Testis (tissue), 2 donors: ENCODE measurements around the gene GEMIN2.

Source experiments
- POLR2A ChIP-seq: fragments of 450-650 bp; IDR thresholded peaks from one replicate; pipeline ENCODE4 v1.6.1; 2017; ENCODE audit warnings: antibody characterized with exemption, mild to moderate bottlenecking, moderate library complexity
- TF ChIP-seq, protein P1 (sequence below), 3 experiments: fragments of 450-650 bp in 2 of 3; fragments of 200-600 bp in 1 of 3; sonication (generic) in 1 of 3; IDR thresholded peaks; one replicate each; pipeline ENCODE4 v1.5.1; 2016 to 2019; ENCODE audit warnings: antibody characterized with exemption in 3 of 3, mild to moderate bottlenecking in 2 of 3, moderate library complexity in 1 of 3

DNA sequence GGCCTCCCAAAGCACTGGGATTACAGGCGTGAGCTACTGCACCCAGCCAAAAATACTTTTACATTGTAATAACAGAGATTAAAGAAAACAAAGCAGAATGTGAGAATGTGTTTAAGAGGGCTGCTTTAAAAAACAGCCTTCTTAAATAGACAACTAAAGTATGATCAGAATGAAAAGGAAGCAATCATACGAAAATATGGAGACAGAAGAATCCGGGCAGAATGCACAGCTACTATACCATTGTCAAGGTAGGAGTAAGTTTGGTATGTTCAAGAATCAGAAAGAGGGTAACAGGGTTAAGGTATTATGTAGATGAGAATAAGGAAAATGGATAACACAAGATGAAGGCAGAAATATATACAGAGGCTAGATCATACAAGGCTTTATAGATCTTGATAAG is 19.6 kb upstream of the GEMIN2 start:
- TF ChIP-seq, protein P1, sequence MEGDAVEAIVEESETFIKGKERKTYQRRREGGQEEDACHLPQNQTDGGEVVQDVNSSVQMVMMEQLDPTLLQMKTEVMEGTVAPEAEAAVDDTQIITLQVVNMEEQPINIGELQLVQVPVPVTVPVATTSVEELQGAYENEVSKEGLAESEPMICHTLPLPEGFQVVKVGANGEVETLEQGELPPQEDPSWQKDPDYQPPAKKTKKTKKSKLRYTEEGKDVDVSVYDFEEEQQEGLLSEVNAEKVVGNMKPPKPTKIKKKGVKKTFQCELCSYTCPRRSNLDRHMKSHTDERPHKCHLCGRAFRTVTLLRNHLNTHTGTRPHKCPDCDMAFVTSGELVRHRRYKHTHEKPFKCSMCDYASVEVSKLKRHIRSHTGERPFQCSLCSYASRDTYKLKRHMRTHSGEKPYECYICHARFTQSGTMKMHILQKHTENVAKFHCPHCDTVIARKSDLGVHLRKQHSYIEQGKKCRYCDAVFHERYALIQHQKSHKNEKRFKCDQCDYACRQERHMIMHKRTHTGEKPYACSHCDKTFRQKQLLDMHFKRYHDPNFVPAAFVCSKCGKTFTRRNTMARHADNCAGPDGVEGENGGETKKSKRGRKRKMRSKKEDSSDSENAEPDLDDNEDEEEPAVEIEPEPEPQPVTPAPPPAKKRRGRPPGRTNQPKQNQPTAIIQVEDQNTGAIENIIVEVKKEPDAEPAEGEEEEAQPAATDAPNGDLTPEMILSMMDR (IDR thresholded peaks at IDR 0.05), result no peak
- no peak for TF ChIP-seq POLR2A
